Suppressor macrophage treated with lipopolysaccharide for 1 hour (primary cell): ENCODE results near the gene PROM2.

Experiments
- DNase-seq, 3 donors: peaks; one replicate each; pipeline ENCODE4 v3.0.0-alpha.2; 2020 to 2022

Gene PROM2

GRCh38 chr2:95308426-95308990 lies 34.3 kb downstream of the PROM2 start:
- DNase-seq: no peak

GRCh38 chr2:95309599-95309998 lies 35.4 kb downstream of the PROM2 start:
- DNase-seq: no peak

GRCh38 chr2:95310216-95310615 lies 36.0 kb downstream of the PROM2 start:
- DNase-seq: no peak

GRCh38 chr2:95310651-95311050 lies 36.4 kb downstream of the PROM2 start:
- no peak for DNase-seq

- no peak for DNase-seq
Measured at GRCh38 chr2:95311815-95312542, 37.7 kb downstream of the PROM2 start.

GRCh38 chr2:95312543-95313201 lies 38.4 kb downstream of the PROM2 start:
- DNase-seq: no peak

GRCh38 chr2:95313296-95314131 lies 39.3 kb downstream of the PROM2 start:
- DNase-seq: no peak

GRCh38 chr2:95314598-95314963 lies 40.3 kb downstream of the PROM2 start:
- no peak for DNase-seq

GRCh38 chr2:95314964-95315611 lies 40.8 kb downstream of the PROM2 start:
- DNase-seq: peak; percentile 25 to 47 (median 33)

- peak in 1 of 3 donors; percentile 6 for DNase-seq
Measured at GRCh38 chr2:95315801-95316411, 41.7 kb downstream of the PROM2 start.

- DNase-seq: peak; percentile 36 to 57 (median 43)
Measured at GRCh38 chr2:95316466-95317122, 42.3 kb downstream of the PROM2 start.

GRCh38 chr2:95317123-95317500 lies 42.9 kb downstream of the PROM2 start:
- DNase-seq: no peak

GRCh38 chr2:95317665-95318425 lies 43.6 kb downstream of the PROM2 start:
- no peak for DNase-seq

GRCh38 chr2:95318431-95319220 lies 44.4 kb downstream of the PROM2 start:
- DNase-seq: no peak

GRCh38 chr2:95319481-95320343 lies 45.5 kb downstream of the PROM2 start:
- no peak for DNase-seq

- DNase-seq: no peak
Measured at GRCh38 chr2:95320344-95320712, 46.1 kb downstream of the PROM2 start.

GRCh38 chr2:95320986-95321767 lies 46.9 kb downstream of the PROM2 start:
- DNase-seq: no peak
